HCT116 (cell line): ENCODE measurements around the gene B3GNT2. TPM values are rescaled to one million over a fixed set of nuclear protein-coding genes. Genes with fewer than 3 reads are reported as not detected.

Source experiments
- ATAC-seq: fragments of 200-7000 bp; cut with Tn5 transposase; 2 replicates; pipeline ENCODE4 v1.9.1; 2020; ENCODE audit warnings: mild to moderate bottlenecking, moderate library complexity
- BruUV-seq: library from RNA; stranded (reverse); fragments of 400-500 nt; replicated peaks from 2 replicates; lab custom pipeline; 2021; lab: Mats Ljungman, UMichigan
- CTCF ChIA-PET: fragments of 300-600 bp; sonication (Branson Sonifier 250); formaldehyde crosslinking; loops from one replicate; lab custom pipeline; 2021; ENCODE audit warnings: antibody characterized with exemption; lab: Charles Lee
- POLR2A ChIA-PET: fragments of 300-600, 350-600 bp; sonication (Branson Sonifier 250); formaldehyde crosslinking; loops from one replicate; lab custom pipeline; 2021; ENCODE audit warnings: antibody characterized with exemption; lab: Charles Lee
- RAD21 ChIA-PET, 2 experiments: fragments of 300-600 bp; sonication (Branson Sonifier 250); formaldehyde crosslinking; loops; one replicate each; lab custom pipeline; 2023; ENCODE audit warnings: low total read pairs in 2 of 2; ENCODE audit not compliant: uncharacterized antibody in 2 of 2, unreplicated experiment in 2 of 2, low non-redundant PET in 1 of 2; lab: Charles Lee
- DNase-seq: peaks from one replicate; pipeline ENCODE4 v3.0.0-alpha.2; 2010; ENCODE audit warnings: low read depth, low spot score
- H2AFZ ChIP-seq: fragments of 200-600 bp; shearing (Covaris generic), sonication (generic); 2 replicates; pipeline ENCODE4 v1.6.1; 2017; ENCODE audit warnings: low read depth, mixed run types, mixed read lengths, antibody characterized with exemption, low read length; ENCODE audit not compliant: poor library complexity, severe bottlenecking
- H3K27ac ChIP-seq: 2 replicates; pipeline ENCODE4 v1.5.1; 2012; ENCODE audit warnings: low read depth, low read length
- H3K27me3 ChIP-seq: fragments of 200-600 bp; sonication (generic); 2 replicates; pipeline ENCODE4 v1.6.1; 2016; ENCODE audit warnings: mixed run types, low read length, mixed read lengths; ENCODE audit not compliant: insufficient read depth
- H3K36me3 ChIP-seq, 2 experiments: fragments of 200-500 bp in 1 of 2; fragments of 200-600 bp in 1 of 2; sonication (Bioruptor generic) in 1 of 2; sonication (generic) in 1 of 2; 2 replicates each; pipeline versions ENCODE4 v1.5.1 to v1.6.1; 2014 to 2016; ENCODE audit warnings: low read length in 2 of 2, inconsistent platforms in 1 of 2, mixed read lengths in 1 of 2, mixed run types in 1 of 2; ENCODE audit not compliant: insufficient read depth in 2 of 2, control insufficient read depth in 1 of 2
- H3K4me1 ChIP-seq, 2 experiments: fragments of 200-600 bp in 1 of 2; sonication (generic) in 1 of 2; 2 replicates each; pipeline versions ENCODE4 v1.5.1 to v1.6.1; 2012 to 2017; ENCODE audit warnings: low read length in 2 of 2, inconsistent platforms in 1 of 2, mild to moderate bottlenecking in 1 of 2, mixed read lengths in 1 of 2, mixed run types in 1 of 2, moderate library complexity in 1 of 2; ENCODE audit not compliant: insufficient read depth in 2 of 2, control insufficient read depth in 1 of 2
- H3K4me2 ChIP-seq: fragments of 200-600 bp; sonication (generic); 2 replicates; pipeline ENCODE4 v1.6.1; 2017; ENCODE audit warnings: mixed run types, low read length, mixed read lengths
- H3K4me3 ChIP-seq, 2 experiments: fragments of 200-600 bp in 1 of 2; sonication (generic) in 1 of 2; replicated peaks in 1 of 2; 2 replicates each; pipeline ENCODE4 v1.5.1; 2011 to 2016; ENCODE audit warnings: low read length in 2 of 2, control low read depth in 1 of 2, low read depth in 1 of 2, mild to moderate bottlenecking in 1 of 2, mixed read lengths in 1 of 2, mixed run types in 1 of 2
- H3K79me2 ChIP-seq: fragments of 200-600 bp; sonication (generic); 2 replicates; pipeline ENCODE4 v1.6.1; 2017; ENCODE audit warnings: mild to moderate bottlenecking, mixed run types, low read length, moderate library complexity, mixed read lengths; ENCODE audit not compliant: insufficient read depth
- H3K9ac ChIP-seq: fragments of 200-600 bp; sonication (generic); 2 replicates; pipeline ENCODE4 v1.6.1; 2016; ENCODE audit warnings: low read length, mixed read lengths
- H3K9me2 ChIP-seq: fragments of 200-600 bp; sonication (generic), shearing (Covaris generic); 2 replicates; pipeline ENCODE4 v1.6.1; 2017; ENCODE audit warnings: mixed run types, mild to moderate bottlenecking, moderate library complexity; ENCODE audit not compliant: insufficient read depth
- H3K9me3 ChIP-seq, 2 experiments: fragments of 200-500 bp in 1 of 2; fragments of 200-600 bp in 1 of 2; sonication (Bioruptor generic) in 1 of 2; sonication (generic) in 1 of 2; 2 replicates each; pipeline ENCODE4 v1.6.1; 2014 to 2017; ENCODE audit warnings: low read length in 2 of 2, mixed read lengths in 2 of 2, inconsistent platforms in 1 of 2, low read depth in 1 of 2, mild to moderate bottlenecking in 1 of 2, mixed run types in 1 of 2, moderate library complexity in 1 of 2; ENCODE audit not compliant: control insufficient read depth in 1 of 2, insufficient read depth in 1 of 2
- H4K20me1 ChIP-seq: fragments of 200-600 bp; sonication (generic), shearing (Covaris generic); 2 replicates; pipeline ENCODE4 v1.6.1; 2017; ENCODE audit warnings: mixed run types, mild to moderate bottlenecking, moderate library complexity; ENCODE audit not compliant: insufficient read depth
- CBX3 ChIP-seq: IDR thresholded peaks from 2 replicates; pipeline ENCODE4 v1.6.1; 2012; ENCODE audit warnings: low read depth
- CEBPB ChIP-seq: IDR thresholded peaks from 2 replicates; pipeline ENCODE4 v1.6.1; 2012; ENCODE audit warnings: low read depth
- EGR1 ChIP-seq: IDR thresholded peaks from 2 replicates; pipeline ENCODE4 v1.6.1; 2012; ENCODE audit warnings: low read depth
- EZH2phosphoT487 ChIP-seq: fragments of 200-600 bp; IDR thresholded peaks from 2 replicates; pipeline ENCODE4 v1.6.1; 2018; ENCODE audit warnings: antibody characterized with exemption, borderline replicate concordance
- MAX ChIP-seq: IDR thresholded peaks from 2 replicates; pipeline ENCODE4 v1.6.1; 2012
- POLR2AphosphoS5 ChIP-seq: IDR thresholded peaks from 2 replicates; pipeline ENCODE4 v1.6.1; 2011; ENCODE audit warnings: mild to moderate bottlenecking, low read depth, low read length, moderate library complexity
- SIN3A ChIP-seq: IDR thresholded peaks from 2 replicates; pipeline ENCODE4 v1.6.1; 2012; ENCODE audit warnings: low read depth
- SRF ChIP-seq: IDR thresholded peaks from 2 replicates; pipeline ENCODE4 v1.6.1; 2012; ENCODE audit warnings: low read depth
- TCF7L2 ChIP-seq: IDR thresholded peaks from 2 replicates; pipeline ENCODE4 v1.7.0; 2011; ENCODE audit warnings: borderline replicate concordance, inconsistent platforms; ENCODE audit not compliant: insufficient read depth, insufficient read length; ENCODE audit errors: extremely low read depth
- ZBTB33 ChIP-seq: IDR thresholded peaks from 2 replicates; pipeline ENCODE4 v1.6.1; 2011; ENCODE audit warnings: mild to moderate bottlenecking, low read length, moderate library complexity; ENCODE audit not compliant: insufficient replicate concordance; ENCODE audit errors: extremely low read depth
- intact Hi-C: fragments of 100-400 bp; cut with micrococcal nuclease; formaldehyde crosslinking; loops from 2 replicates; pipeline ENCODE4 v1.10.0; 2022
- total RNA-seq: library from RNA; stranded (reverse); gene quantifications from one replicate; pipeline ENCODE4 v1.2.1, GENCODE V29; 2021; ENCODE audit not compliant: unreplicated experiment

B3GNT2 gene
- total RNA-seq, 1 experiment from 2014 or later: 21.5 TPM

DNA sequence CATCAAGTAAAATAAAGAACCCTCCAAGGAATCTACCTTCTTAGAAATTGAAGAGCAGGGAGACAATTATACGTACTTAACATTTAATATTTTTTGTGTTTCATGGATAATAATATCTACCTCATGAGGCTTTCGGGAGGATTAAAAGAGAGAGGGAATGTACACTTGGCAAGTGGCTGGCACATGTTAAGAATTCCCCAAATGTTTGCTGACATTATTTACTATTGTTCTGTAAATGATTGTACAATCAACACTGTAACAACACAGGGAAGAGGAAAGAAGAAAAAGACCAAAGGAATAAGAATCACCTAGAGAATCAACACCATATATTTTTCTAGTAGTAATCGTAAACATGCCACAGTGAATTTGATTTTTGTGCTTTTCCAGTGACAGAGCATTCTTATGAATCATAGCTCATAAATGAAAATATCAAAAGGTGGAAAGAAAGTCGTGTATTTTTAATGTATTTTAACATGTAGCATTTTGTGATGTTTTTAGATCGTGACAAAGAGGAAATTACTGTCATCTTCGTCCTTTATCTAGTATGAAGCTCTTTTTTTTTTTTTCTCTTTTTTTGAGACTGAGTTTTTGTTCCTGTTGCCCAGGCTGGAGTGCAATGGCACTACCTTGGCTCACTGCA is 67.3 kb downstream of the B3GNT2 start:
- CTCF ChIA-PET: no interaction called here

DNA sequence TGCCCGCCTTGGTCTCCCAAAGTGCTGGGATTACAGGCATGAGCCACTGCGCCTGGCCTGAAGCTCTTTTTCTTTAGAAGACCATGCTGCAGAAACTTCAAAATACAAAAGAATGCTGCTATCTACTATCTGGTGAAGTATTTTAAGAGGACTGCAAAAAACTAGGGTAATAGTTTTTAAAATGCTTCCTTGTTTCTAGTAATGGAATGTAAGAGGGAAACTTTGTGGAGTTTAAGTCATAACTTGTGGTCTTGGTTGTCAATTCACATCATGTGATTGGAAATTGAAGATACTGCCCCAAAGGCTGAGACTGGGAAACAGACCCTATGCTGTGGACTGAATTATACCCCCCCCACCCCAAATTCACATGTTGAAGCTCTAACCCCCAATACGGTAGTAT is 68.3 kb downstream of the B3GNT2 start:
- no peak overlapping the region for H3K4me2 ChIP-seq
- no peak overlapping the region for H3K27ac ChIP-seq
- H3K36me3 ChIP-seq: no peaks in the 10 kb centered on the region
- H3K9me3 ChIP-seq: no peaks in the 10 kb centered on the region
- H3K4me1 ChIP-seq: peaks cover 0 to 4% of the 10 kb centered on the region in 2 experiments; a peak in 2 of 4 replicates
- no TSS peak for BruUV-seq
- RAD21 ChIA-PET: no interaction called here
- no peak overlapping the region for H3K4me3 ChIP-seq
- ATAC-seq: no peak
- no peak overlapping the region for H2AFZ ChIP-seq
- H3K27me3 ChIP-seq: no peaks in the 10 kb centered on the region
- no peaks in the 10 kb centered on the region for H3K79me2 ChIP-seq
- TF ChIP-seq SRF (no peak), ZBTB33 (no peak), EZH2phosphoT487 (no peak), MAX (no peak), TCF7L2 (no peak)
- TF ChIP-seq, all 23 proteins: peak for 0
- intact Hi-C loops: no loop called here
- Histone ChIP-seq H3K9ac (no peak overlapping the region), H4K20me1 (no peaks in the 10 kb centered on the region), H3K9me2 (no peaks in the 10 kb centered on the region)
- ChIA-PET POLR2A (no interaction called here), CTCF (no interaction called here)
- no peak for DNase-seq

More for the DNA sequence above, 67.3 kb downstream of the B3GNT2 start:
- DNase-seq (no peak), ATAC-seq (no peak)
- Histone ChIP-seq H3K27ac (no peak overlapping the region), H4K20me1 (no peaks in the 10 kb centered on the region), H3K9me2 (no peaks in the 10 kb centered on the region), H3K4me2 (no peak overlapping the region), H3K9me3 (no peaks in the 10 kb centered on the region), H3K36me3 (no peaks in the 10 kb centered on the region), H3K79me2 (no peaks in the 10 kb centered on the region), H3K4me1 (peaks cover 0 to 4% of the 10 kb centered on the region in 2 experiments; a peak in 2 of 4 replicates), H3K4me3 (no peak overlapping the region), H2AFZ (no peak overlapping the region), H3K27me3 (no peaks in the 10 kb centered on the region), H3K9ac (no peak overlapping the region)
- TF ChIP-seq CEBPB (no peak), EGR1 (no peak), POLR2AphosphoS5 (no peak), CBX3 (no peak), SIN3A (no peak)
- ChIA-PET POLR2A (no interaction called here), RAD21 (no interaction called here)
- intact Hi-C loops: no loop called here
- BruUV-seq: no TSS peak
